ENCODE data around the gene DNAH8.

The DNAH8 gene

GRCh38 chr6:39016839-39017546 is 301.9 kb downstream of the DNAH8 start:
- no peak for DNase-seq (ENCODE audit: low spot score)

GRCh38 chr6:39017547-39017880 is 302.4 kb downstream of the DNAH8 start:
- DNase-seq (ENCODE audit: low spot score) = no peak

- DNase-seq (ENCODE audit: low spot score) = no peak
Observed at GRCh38 chr6:39018103-39018502, 303.0 kb downstream of the DNAH8 start.

- no peak for DNase-seq (ENCODE audit: low spot score)
Observed at GRCh38 chr6:39020136-39020535, 305.0 kb downstream of the DNAH8 start.

- no peak for DNase-seq (ENCODE audit: low spot score)
Observed at GRCh38 chr6:39021041-39021440, 305.9 kb downstream of the DNAH8 start.

GRCh38 chr6:39021779-39022178 is 306.7 kb downstream of the DNAH8 start:
- DNase-seq (ENCODE audit: low spot score) = no peak

- DNase-seq (ENCODE audit: low spot score) = no peak
Observed at GRCh38 chr6:39026175-39026574, 311.1 kb downstream of the DNAH8 start.

GRCh38 chr6:39029156-39030011 is 314.3 kb downstream of the DNAH8 start:
- DNase-seq (ENCODE audit: low spot score) = peak; percentile 7

GRCh38 chr6:39035681-39036080 is 320.6 kb downstream of the DNAH8 start:
- DNase-seq (ENCODE audit: low spot score) = no peak

GRCh38 chr6:39037082-39037508 is 322.0 kb downstream of the DNAH8 start:
- no peak for DNase-seq (ENCODE audit: low spot score)

- no peak for DNase-seq (ENCODE audit: low spot score)
Observed at GRCh38 chr6:39037707-39038106, 322.6 kb downstream of the DNAH8 start.

- DNase-seq (ENCODE audit: low spot score) = no peak
Observed at GRCh38 chr6:39040080-39040673, 325.1 kb downstream of the DNAH8 start.

GRCh38 chr6:39041072-39041471 is 326.0 kb downstream of the DNAH8 start:
- no peak for DNase-seq (ENCODE audit: low spot score)

- DNase-seq (ENCODE audit: low spot score) = no peak
Observed at GRCh38 chr6:39043776-39044175, 328.7 kb downstream of the DNAH8 start.

- no peak for DNase-seq (ENCODE audit: low spot score)
Observed at GRCh38 chr6:39044181-39044580, 329.1 kb downstream of the DNAH8 start.

- no peak for DNase-seq (ENCODE audit: low spot score)
Observed at GRCh38 chr6:39047434-39048327, 332.6 kb downstream of the DNAH8 start.

GRCh38 chr6:39048481-39049399 is 333.6 kb downstream of the DNAH8 start, which contains the start of gene GLP1R:
GLP1R (plus strand) TSS chr6:39048781; CDS start chr6:39048841, 60 bp downstream.
- no peak for DNase-seq (ENCODE audit: low spot score)

- no peak for DNase-seq (ENCODE audit: low spot score)
Observed at GRCh38 chr6:39049575-39050283, 334.6 kb downstream of the DNAH8 start.

- no peak for DNase-seq (ENCODE audit: low spot score)
Observed at GRCh38 chr6:39050453-39051112, 335.5 kb downstream of the DNAH8 start.
